ENCODE data around the gene ETAA1.

Gene ETAA1

GRCh38 chr2:67445652-67446268 is 48.6 kb downstream of the ETAA1 start:
- DNase-seq, result peak; percentile 77

DNA sequence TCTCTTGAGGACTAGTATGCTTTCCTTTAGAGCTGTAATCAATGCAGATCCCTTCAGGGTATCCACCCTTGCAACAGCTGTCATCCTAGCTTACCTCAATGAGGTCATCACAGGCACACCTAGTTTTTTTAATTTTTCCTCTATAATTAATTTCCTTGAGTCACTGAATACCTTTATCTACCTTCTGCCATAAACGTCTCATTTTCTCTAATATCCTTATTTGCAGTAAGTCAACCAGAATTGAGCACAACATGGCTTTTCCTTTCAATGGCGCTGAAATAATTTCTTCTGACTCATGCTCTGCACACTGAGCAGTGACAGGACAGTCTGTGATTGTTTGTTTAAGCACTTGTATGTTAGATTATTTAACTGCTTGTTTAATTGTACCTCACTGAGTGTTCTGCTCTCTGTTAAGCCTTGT is 49.4 kb downstream of the ETAA1 start:
- DNase-seq, result peak; percentile 76

- DNase-seq, result no peak
Measured at GRCh38 chr2:67448648-67449047, 51.5 kb downstream of the ETAA1 start.

DNA sequence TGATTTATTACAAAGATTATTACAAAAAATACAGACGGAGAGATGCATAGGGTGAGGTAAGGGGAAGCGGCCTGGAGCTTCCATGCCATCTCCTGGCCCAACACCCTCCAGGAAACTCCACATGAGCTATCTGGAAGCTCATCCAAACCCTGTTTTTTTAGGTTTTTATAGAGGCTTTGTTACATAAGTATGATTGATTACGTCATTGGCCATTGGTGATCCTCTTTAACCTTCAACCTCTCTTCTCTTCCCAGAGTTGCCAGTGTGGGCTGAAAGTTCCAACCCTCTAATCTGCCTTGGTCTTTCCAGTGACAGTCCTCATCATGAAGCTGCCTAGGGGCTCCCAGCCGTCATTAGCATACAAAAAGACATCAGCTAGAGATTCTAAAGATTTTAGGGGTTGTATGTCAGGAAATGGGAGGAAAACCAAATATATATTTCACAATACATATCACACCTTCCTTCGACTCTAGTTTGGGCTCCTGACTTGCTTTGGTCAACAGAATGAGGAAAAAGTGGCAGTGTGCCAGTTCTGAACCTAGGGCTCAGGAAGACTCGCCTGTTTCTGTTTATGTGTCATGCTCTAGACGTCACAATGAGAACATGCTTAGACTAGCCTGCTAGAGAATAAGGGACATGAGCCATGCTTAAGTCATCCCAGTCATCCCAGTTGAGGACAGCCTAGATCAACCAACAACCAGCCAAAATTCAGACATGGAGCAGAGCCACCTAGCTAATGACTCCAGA is 54.1 kb downstream of the ETAA1 start:
- peak; percentile 44 for DNase-seq

DNA sequence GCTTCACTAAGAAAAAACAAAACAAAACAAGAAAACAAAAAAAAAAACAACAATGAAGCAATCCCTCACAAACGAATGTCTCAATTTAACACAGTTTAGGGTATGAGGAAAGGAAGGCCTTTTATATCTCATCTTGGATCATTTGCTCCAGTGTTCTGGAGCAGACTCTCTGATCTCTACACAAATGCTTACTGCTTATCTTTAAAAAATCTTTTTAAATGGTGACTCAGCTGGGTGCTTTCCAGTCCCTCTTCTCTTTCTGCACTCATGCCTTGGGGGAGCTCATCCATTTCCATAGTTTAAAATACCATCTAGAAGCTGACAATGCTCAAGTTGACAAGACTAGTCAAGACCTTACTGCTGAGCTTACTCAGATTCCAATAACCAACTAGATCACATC is 56.2 kb downstream of the ETAA1 start:
- DNase-seq, result no peak

GRCh38 chr2:67455219-67456142 is 58.3 kb downstream of the ETAA1 start:
- no peak for DNase-seq

GRCh38 chr2:67456428-67456827 is 59.3 kb downstream of the ETAA1 start:
- DNase-seq, result no peak

GRCh38 chr2:67457699-67458098 is 60.6 kb downstream of the ETAA1 start:
- no peak for DNase-seq

GRCh38 chr2:67459761-67460160 is 62.6 kb downstream of the ETAA1 start:
- DNase-seq, result no peak

Measured in NCI-H1105 treated with DMSO at 0.1 percent for 48 hours (cell line).